ENCODE results near the gene SEC24C.

DNA sequence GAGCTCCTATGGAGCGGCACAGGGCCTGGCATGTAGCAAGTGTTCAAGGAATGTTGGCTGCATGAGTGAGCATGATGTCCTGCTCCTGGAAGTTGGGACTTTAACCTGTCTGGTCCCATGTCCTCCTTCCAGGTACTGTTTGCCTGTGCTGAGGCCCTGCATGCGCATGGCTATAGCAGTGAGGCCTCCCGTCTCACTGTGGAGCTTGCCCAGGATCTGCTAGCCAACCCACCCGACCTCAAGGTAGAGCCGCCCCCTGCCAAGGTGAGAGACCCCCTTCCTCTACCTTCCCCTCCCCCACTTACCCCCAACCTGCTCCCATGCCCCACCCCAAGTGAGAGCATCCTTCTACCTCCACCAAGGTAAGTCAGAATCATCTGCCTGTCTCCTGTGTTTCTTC, 49.3 kb downstream of the SEC24C start:
- TF ChIP-seq ZNF607 (CRISPR knock-in tag; IDR thresholded peaks at IDR 0.05; ENCODE audit: borderline replicate concordance) (no peak), POLR2A (IDR thresholded peaks at IDR 0.05; ENCODE audit: insufficient read depth in 1 of 2, low read depth in 2 of 2, low read length in 2 of 2) (no peak), AHR (CRISPR knock-in tag; IDR thresholded peaks at IDR 0.05) (no peak), POLR2AphosphoS2 (IDR thresholded peaks at IDR 0.05; ENCODE audit: low read depth, low read length) (no peak), ZNF225 (CRISPR knock-in tag; IDR thresholded peaks at IDR 0.05) (no peak)
- TF ChIP-seq, protein P1, sequence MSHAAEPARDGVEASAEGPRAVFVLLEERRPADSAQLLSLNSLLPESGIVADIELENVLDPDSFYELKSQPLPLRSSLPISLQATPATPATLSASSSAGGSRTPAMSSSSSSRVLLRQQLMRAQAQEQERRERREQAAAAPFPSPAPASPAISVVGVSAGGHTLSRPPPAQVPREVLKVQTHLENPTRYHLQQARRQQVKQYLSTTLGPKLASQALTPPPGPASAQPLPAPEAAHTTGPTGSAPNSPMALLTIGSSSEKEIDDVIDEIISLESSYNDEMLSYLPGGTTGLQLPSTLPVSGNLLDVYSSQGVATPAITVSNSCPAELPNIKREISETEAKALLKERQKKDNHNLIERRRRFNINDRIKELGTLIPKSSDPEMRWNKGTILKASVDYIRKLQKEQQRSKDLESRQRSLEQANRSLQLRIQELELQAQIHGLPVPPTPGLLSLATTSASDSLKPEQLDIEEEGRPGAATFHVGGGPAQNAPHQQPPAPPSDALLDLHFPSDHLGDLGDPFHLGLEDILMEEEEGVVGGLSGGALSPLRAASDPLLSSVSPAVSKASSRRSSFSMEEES (CRISPR knock-in tag; IDR thresholded peaks at IDR 0.05) = no peak
- TF ChIP-seq, protein P2, sequence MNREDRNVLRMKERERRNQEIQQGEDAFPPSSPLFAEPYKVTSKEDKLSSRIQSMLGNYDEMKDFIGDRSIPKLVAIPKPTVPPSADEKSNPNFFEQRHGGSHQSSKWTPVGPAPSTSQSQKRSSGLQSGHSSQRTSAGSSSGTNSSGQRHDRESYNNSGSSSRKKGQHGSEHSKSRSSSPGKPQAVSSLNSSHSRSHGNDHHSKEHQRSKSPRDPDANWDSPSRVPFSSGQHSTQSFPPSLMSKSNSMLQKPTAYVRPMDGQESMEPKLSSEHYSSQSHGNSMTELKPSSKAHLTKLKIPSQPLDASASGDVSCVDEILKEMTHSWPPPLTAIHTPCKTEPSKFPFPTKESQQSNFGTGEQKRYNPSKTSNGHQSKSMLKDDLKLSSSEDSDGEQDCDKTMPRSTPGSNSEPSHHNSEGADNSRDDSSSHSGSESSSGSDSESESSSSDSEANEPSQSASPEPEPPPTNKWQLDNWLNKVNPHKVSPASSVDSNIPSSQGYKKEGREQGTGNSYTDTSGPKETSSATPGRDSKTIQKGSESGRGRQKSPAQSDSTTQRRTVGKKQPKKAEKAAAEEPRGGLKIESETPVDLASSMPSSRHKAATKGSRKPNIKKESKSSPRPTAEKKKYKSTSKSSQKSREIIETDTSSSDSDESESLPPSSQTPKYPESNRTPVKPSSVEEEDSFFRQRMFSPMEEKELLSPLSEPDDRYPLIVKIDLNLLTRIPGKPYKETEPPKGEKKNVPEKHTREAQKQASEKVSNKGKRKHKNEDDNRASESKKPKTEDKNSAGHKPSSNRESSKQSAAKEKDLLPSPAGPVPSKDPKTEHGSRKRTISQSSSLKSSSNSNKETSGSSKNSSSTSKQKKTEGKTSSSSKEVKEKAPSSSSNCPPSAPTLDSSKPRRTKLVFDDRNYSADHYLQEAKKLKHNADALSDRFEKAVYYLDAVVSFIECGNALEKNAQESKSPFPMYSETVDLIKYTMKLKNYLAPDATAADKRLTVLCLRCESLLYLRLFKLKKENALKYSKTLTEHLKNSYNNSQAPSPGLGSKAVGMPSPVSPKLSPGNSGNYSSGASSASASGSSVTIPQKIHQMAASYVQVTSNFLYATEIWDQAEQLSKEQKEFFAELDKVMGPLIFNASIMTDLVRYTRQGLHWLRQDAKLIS (CRISPR knock-in tag; IDR thresholded peaks at IDR 0.05) = no peak

Measured in HepG2 (cell line).